Stimulated activated CD4-positive, alpha-beta T cell treated with anti-CD3 and anti-CD28 coated beads, TNF-alpha, amount 100 ng/mL, for 1 hour (primary cell): ENCODE measurements around the gene PPP1R27.

Experiments
- DNase-seq, 3 donors: peaks; one replicate each; pipeline ENCODE4 v3.0.0-alpha.2; 2020; ENCODE audit warnings: low read depth in 3 of 3, low spot score in 1 of 3

The PPP1R27 gene

GRCh38 chr17:81822996-81823819, 11.6 kb downstream of the PPP1R27 start:
- no peak for DNase-seq

- no peak for DNase-seq
These were observed 12.6 kb downstream of the PPP1R27 start for GRCh38 chr17:81822312-81822637.

- DNase-seq: no peak
These were observed 13.1 kb downstream of the PPP1R27 start for GRCh38 chr17:81821603-81822311.

GRCh38 chr17:81821147-81821546, 13.7 kb downstream of the PPP1R27 start:
- DNase-seq: no peak

GRCh38 chr17:81819708-81820107, 15.1 kb downstream of the PPP1R27 start:
- DNase-seq: no peak

- DNase-seq: no peak
These were observed 17.1 kb downstream of the PPP1R27 start for GRCh38 chr17:81817758-81818147.

GRCh38 chr17:81815646-81815986, 19.2 kb downstream of the PPP1R27 start:
- DNase-seq: no peak

- DNase-seq: no peak
These were observed 19.9 kb downstream of the PPP1R27 start for GRCh38 chr17:81814748-81815645.

GRCh38 chr17:81813861-81814683, 20.8 kb downstream of the PPP1R27 start:
- no peak for DNase-seq

DNA sequence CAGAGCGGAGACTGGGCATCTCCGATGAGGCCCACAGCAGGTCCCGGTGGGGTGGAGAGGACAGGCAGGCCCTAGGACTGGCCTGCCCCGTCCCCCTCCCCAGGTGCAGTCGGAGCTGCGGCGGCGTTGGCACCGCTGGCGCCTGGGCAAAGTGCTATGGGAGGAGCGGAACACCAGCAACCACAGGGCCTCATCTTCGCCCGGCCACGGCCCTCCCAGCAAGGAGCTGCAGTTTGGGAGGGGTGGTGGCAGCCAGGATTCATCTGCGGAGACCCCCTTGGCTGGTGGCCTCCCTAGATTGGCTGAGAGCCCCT, 21.5 kb downstream of the PPP1R27 start:
- DNase-seq: no peak

GRCh38 chr17:81812571-81813370, 22.1 kb downstream of the PPP1R27 start:
- no peak for DNase-seq

GRCh38 chr17:81811705-81812570, 22.9 kb downstream of the PPP1R27 start:
- DNase-seq: no peak

DNA sequence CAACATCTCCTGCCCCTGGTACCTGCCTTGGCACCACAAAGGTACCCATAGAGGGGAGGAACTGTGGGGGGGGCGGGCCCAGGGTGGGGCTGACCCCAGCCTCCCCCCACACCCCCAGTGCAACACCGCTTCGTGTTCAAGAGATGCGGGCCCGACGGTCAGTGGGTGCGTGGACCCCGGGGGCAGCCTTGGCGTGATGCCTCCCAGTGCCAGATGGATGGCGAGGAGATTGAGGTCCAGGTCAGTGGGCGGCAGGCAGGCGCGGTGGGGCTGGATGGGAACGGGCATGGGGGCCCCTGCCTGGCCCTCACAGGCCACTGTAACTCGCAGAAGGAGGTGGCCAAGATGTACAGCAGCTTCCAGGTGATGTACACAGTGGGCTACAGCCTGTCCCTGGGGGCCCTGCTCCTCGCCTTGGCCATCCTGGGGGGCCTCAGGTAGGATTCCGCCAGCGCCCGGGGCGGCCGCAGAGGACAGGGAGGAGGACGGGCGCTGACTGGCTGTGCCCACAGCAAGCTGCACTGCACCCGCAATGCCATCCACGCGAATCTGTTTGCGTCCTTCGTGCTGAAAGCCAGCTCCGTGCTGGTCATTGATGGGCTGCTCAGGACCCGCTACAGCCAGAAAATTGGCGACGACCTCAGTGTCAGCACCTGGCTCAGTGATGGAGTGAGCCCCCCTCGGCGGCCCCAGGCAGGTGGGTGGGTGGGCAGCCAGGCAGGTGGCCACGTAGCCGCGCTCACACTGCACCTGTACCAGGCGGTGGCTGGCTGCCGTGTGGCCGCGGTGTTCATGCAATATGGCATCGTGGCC, 23.8 kb downstream of the PPP1R27 start:
- DNase-seq: no peak

GRCh38 chr17:81810476-81810875, 24.4 kb downstream of the PPP1R27 start:
- DNase-seq: no peak

DNA sequence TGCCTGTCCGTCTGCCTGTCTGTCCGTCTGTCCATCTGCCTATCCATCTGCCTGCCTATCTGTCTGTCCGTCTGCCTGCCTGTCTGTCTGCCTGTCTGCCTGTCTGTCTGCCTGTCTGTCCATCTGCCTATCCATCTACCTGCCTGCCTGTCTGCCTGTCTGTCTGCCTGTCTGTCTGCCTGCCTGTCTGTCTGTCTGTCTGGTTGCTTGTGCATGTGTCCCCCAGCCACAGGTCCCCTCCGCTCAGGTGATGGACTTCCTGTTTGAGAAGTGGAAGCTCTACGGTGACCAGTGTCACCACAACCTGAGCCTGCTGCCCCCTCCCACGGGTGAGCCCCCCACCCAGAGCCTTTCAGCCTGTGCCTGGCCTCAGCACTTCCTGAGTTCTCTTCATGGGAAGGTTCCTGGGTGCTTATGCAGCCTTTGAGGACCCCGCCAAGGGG, 25.3 kb downstream of the PPP1R27 start:
- no peak for DNase-seq

DNA sequence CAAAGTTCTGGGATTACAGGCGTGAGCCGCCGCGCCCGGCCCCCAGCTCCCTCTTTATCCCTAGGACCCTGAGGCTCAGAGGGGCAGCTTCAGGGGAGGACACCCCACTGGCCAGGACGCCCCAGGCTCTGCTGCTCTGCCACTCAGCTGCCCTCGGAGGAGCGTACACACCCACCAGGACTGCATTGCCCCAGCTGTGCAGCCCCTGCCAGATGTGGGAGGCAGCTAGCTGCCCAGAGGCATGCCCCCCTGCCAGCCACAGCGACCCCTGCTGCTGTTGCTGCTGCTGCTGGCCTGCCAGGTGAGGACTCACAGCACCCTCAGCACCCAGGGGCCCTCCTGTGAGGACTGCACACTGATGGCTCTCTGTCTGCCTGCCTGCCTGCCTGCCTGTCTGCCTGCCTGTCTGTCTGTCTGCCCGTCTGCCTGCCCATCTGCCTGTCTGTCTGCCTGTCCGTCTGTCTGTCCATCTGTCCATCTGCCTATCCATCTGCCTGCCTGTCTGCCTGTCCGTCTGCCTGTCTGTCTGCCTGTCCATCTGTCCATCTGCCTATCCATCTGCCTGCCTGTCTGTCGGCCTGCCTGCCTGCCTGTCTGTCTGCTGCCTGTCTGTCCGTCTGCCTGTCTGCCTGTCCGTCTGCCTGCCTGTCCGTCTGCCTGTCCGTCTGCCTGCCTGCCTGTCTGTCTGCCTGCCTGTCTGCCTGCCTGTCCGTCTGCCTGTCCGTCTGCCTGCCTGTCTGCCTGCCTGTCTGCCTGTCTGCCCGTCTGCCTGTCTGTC, 25.9 kb downstream of the PPP1R27 start:
- no peak for DNase-seq

DNA sequence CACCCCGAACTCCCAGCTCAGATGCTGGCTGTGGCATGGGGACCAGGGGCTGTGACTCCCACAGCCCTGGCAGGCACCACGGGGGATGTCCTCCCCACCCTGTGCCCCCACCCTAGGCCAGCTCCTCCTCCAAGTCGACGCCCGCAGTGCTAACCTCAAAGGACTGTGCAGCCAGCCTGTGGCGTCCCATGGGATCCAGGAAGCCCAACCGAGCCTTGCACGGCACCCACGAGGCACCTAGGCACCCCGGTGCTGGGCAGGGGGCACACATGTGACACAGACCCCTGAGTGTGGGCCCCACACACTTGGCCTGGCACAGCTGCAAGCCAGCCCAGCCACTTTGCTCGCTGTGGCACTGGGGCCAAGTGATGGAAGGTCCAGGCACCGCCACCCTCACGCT, 27.0 kb downstream of the PPP1R27 start:
- DNase-seq: no peak
